ENCODE data around the gene AKT1S1.

GRCh38 chr19:49855676-49856573 is 21.2 kb downstream of the AKT1S1 start:
- no peak for TF ChIP-seq ZSCAN30 (CRISPR knock-in tag; IDR thresholded peaks at IDR 0.05)
- no peak for TF ChIP-seq SNAPC2 (CRISPR knock-in tag; IDR thresholded peaks at IDR 0.05)
- no peak for TF ChIP-seq CHD2 (IDR thresholded peaks at IDR 0.05; ENCODE audit: low read depth, low read length)
- TF ChIP-seq AGO2 (optimal IDR thresholded peaks at IDR 0.05; ENCODE audit: low read depth, low read length), result no peak
- no peak for TF ChIP-seq EZH2 (conservative IDR thresholded peaks at IDR 0.05; ENCODE audit: low read depth, low read length)
- no peak for TF ChIP-seq ZNF776 (CRISPR knock-in tag; IDR thresholded peaks at IDR 0.05)
- no peak for TF ChIP-seq CTCF (CRISPR knock-in tag; IDR thresholded peaks at IDR 0.05)
- no peak for TF ChIP-seq ZNF30 (CRISPR knock-in tag; IDR thresholded peaks at IDR 0.05)
- no peak for TF ChIP-seq SUZ12 (IDR thresholded peaks at IDR 0.05; ENCODE audit: low read depth, low read length)
- no peak for TF ChIP-seq PHF20 (CRISPR knock-in tag; IDR thresholded peaks at IDR 0.05)
- TF ChIP-seq DR1 (CRISPR knock-in tag; IDR thresholded peaks at IDR 0.05), result no peak
- no peak for TF ChIP-seq ZFP36 (IDR thresholded peaks at IDR 0.05; ENCODE audit: borderline replicate concordance, low read depth, low read length, partially characterized antibody)
- no peak for TF ChIP-seq MXI1 (IDR thresholded peaks at IDR 0.05; ENCODE audit: borderline replicate concordance, low read depth, low read length)
- 0 out of 4 replicates have a peak, but pooled peaks of 1 of the 2 experiments have one; percentile 30 for TF ChIP-seq POLR2A (IDR thresholded peaks at IDR 0.05; ENCODE audit: insufficient read depth in 1 of 2, low read depth in 2 of 2, low read length in 2 of 2)
